ENCODE measurements around the gene TPK1. TPM values are rescaled to one million over a fixed set of nuclear protein-coding genes. Genes with fewer than 3 reads are reported as not detected.

TPK1 gene
- total and polyA plus RNA-seq, 2 of the 4 experiments (the other 2 are of a cell fraction) = 0.38 to 1.8 TPM

DNA sequence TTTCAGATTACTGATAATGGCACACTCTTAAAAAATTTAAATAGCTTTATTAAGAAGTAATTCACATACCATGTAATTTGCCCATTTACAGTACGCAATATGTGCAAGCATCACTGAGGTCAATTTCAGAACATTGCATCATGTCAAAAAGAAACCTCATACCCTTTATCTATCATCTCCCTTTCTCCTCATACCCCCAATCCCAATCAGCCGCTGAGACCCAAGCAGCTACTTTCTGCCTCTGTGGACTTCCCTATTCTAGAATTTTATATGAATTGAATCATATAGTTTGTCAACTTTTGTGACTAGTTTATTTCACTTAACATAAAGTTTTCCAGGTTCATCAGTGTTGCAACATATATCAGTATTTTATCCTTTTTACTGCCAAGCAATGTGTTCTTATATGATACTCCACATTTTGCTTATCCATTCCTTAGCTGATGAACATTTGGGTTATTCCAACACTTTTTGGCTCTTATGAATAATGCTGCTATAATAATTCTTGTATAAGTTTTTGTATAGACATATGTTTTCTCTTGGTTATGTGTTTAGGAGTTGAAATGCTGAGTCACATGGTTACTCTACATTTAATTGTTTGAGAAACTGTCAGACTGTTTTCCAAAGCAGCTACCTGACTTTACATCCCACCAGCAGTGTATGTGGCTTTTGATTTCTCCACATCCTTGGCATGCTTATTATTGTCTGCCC, 26.9 kb upstream of the TPK1 start:
- ChIA-PET POLR2A (ENCODE audit: unreplicated experiment) (interaction anchor here (0.7 kb wide), 1 partner anchor 26 kb away, joined by 13 read pairs; no protein-coding TSS in a partner anchor), CTCF (no interaction called here)
- no peaks in the 10 kb centered on the region; the same call in 1 of the 2 replicates for H3K9me3 ChIP-seq (ENCODE audit: control insufficient read depth, insufficient read depth, low read length)
- no peak overlapping the region for H3K18ac ChIP-seq (ENCODE audit: low read depth, low read length)
- no peak overlapping the region for H3K56ac ChIP-seq (ENCODE audit: extremely low read depth, insufficient read depth, low read length)
- no peak overlapping the region for H3K4ac ChIP-seq (ENCODE audit: low read depth, low read length)
- DNase-seq (no peak), ATAC-seq (ENCODE audit: low read depth) (no peak)
- H3K23ac ChIP-seq (ENCODE audit: low read depth, low read length) = no peak overlapping the region
- H2BK120ac ChIP-seq (ENCODE audit: low read depth, low read length) = no peak overlapping the region
- TF ChIP-seq, protein P1, sequence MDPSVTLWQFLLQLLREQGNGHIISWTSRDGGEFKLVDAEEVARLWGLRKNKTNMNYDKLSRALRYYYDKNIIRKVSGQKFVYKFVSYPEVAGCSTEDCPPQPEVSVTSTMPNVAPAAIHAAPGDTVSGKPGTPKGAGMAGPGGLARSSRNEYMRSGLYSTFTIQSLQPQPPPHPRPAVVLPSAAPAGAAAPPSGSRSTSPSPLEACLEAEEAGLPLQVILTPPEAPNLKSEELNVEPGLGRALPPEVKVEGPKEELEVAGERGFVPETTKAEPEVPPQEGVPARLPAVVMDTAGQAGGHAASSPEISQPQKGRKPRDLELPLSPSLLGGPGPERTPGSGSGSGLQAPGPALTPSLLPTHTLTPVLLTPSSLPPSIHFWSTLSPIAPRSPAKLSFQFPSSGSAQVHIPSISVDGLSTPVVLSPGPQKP (IDR thresholded peaks at IDR 0.05; ENCODE audit: borderline replicate concordance, low read depth, low read length) = no peak
- TF ChIP-seq MAZ (IDR thresholded peaks at IDR 0.05; ENCODE audit: borderline replicate concordance, low read depth, low read length) (no peak), MAFK (IDR thresholded peaks at IDR 0.05; ENCODE audit: low read depth, low read length) (no peak), POLR2A (IDR thresholded peaks at IDR 0.05; ENCODE audit: low read depth, low read length) (no peak), SMC3 (IDR thresholded peaks at IDR 0.05; ENCODE audit: low read depth, low read length) (no peak), CEBPB (IDR thresholded peaks at IDR 0.05; ENCODE audit: low read depth, low read length) (no peak), MXI1 (IDR thresholded peaks at IDR 0.05; ENCODE audit: borderline replicate concordance, low read depth, low read length) (no peak)
- TF ChIP-seq, protein P2, sequence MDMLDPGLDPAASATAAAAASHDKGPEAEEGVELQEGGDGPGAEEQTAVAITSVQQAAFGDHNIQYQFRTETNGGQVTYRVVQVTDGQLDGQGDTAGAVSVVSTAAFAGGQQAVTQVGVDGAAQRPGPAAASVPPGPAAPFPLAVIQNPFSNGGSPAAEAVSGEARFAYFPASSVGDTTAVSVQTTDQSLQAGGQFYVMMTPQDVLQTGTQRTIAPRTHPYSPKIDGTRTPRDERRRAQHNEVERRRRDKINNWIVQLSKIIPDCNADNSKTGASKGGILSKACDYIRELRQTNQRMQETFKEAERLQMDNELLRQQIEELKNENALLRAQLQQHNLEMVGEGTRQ (IDR thresholded peaks at IDR 0.05; ENCODE audit: low read depth, low read length) = no peak
- TF ChIP-seq, protein P3, sequence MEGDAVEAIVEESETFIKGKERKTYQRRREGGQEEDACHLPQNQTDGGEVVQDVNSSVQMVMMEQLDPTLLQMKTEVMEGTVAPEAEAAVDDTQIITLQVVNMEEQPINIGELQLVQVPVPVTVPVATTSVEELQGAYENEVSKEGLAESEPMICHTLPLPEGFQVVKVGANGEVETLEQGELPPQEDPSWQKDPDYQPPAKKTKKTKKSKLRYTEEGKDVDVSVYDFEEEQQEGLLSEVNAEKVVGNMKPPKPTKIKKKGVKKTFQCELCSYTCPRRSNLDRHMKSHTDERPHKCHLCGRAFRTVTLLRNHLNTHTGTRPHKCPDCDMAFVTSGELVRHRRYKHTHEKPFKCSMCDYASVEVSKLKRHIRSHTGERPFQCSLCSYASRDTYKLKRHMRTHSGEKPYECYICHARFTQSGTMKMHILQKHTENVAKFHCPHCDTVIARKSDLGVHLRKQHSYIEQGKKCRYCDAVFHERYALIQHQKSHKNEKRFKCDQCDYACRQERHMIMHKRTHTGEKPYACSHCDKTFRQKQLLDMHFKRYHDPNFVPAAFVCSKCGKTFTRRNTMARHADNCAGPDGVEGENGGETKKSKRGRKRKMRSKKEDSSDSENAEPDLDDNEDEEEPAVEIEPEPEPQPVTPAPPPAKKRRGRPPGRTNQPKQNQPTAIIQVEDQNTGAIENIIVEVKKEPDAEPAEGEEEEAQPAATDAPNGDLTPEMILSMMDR (conservative IDR thresholded peaks at IDR 0.05; ENCODE audit: low read depth, low read length) = no peak
- H3K79me1 ChIP-seq (ENCODE audit: low read depth in 1 of 2, low read length in 2 of 2) = no peaks in the 10 kb centered on the region
- H2BK5ac ChIP-seq (ENCODE audit: low read depth, low read length, poor library complexity, severe bottlenecking) = no peak overlapping the region
- no TSS peak for BruUV-seq (replicated peaks)
- H3K9ac ChIP-seq (ENCODE audit: low read depth, low read length) = no peak overlapping the region
- dilution Hi-C loops (cut with HindIII; ENCODE audit: low sequenced_read_pairs, unreplicated experiment) (no loop called here), in situ Hi-C loops (cut with MboI; ENCODE audit: low sequenced_read_pairs) (no loop called here), intact Hi-C loops (cut with micrococcal nuclease) (no loop called here)
- H3K36me3 ChIP-seq (ENCODE audit: control insufficient read depth, insufficient read depth, low read length) = no peaks in the 10 kb centered on the region
- H2BK15ac ChIP-seq (ENCODE audit: low read depth, low read length) = no peak overlapping the region
- H3K9me1 ChIP-seq (ENCODE audit: insufficient read depth, low read length) = no peaks in the 10 kb centered on the region
- H3K27me3 ChIP-seq (ENCODE audit: control insufficient read depth, insufficient read depth, low read length) = no peaks in the 10 kb centered on the region
- no peak overlapping the region for H4K8ac ChIP-seq (ENCODE audit: low read depth in 2 of 2, low read length in 2 of 2)
- H3K4me2 ChIP-seq (ENCODE audit: low read depth, low read length) = no peak overlapping the region
- H2BK20ac ChIP-seq (ENCODE audit: low read depth, low read length) = no peak overlapping the region
- H3K14ac ChIP-seq (replicated peaks; ENCODE audit: low read depth, low read length) = no peak overlapping the region
- no peak overlapping the region for H2AFZ ChIP-seq (replicated peaks; ENCODE audit: low read length, poor library complexity)
- no peak overlapping the region for H4K91ac ChIP-seq (ENCODE audit: insufficient read depth, low read depth, low read length)
- no peak overlapping the region for H4K5ac ChIP-seq (ENCODE audit: low read depth, low read length)
- no peak overlapping the region for H3K27ac ChIP-seq (ENCODE audit: insufficient read depth, low read length)
- H3K4me3 ChIP-seq (ENCODE audit: insufficient read depth, low read depth, low read length) = no peak overlapping the region
- H4K20me1 ChIP-seq (ENCODE audit: insufficient read depth, low read length) = no peaks in the 10 kb centered on the region
- no peak overlapping the region for H2AK5ac ChIP-seq (ENCODE audit: low read depth, low read length)
- no CpG with 5 or more reads among the region's 2 CpGs for WGBS, 2 experiments (ENCODE audit: extremely low coverage in 2 of 2, insufficient read length in 1 of 2)
- no peaks in the 10 kb centered on the region for H3K4me1 ChIP-seq (ENCODE audit: control insufficient read depth, insufficient read depth, low read length)
- no peak overlapping the region for H2AK9ac ChIP-seq (replicated peaks; ENCODE audit: low read depth, low read length, poor library complexity)
